HG02759 (cell line): Measurements from ENCODE around the gene FLRT2.

ENCODE experiments used
- ATAC-seq: cut with Tn5 transposase; IDR thresholded peaks from one replicate; pipeline ENCODE4 v1.9.1; 2021; ENCODE audit warnings: mild to moderate bottlenecking, moderate library complexity; ENCODE audit not compliant: unreplicated experiment

Gene FLRT2

DNA sequence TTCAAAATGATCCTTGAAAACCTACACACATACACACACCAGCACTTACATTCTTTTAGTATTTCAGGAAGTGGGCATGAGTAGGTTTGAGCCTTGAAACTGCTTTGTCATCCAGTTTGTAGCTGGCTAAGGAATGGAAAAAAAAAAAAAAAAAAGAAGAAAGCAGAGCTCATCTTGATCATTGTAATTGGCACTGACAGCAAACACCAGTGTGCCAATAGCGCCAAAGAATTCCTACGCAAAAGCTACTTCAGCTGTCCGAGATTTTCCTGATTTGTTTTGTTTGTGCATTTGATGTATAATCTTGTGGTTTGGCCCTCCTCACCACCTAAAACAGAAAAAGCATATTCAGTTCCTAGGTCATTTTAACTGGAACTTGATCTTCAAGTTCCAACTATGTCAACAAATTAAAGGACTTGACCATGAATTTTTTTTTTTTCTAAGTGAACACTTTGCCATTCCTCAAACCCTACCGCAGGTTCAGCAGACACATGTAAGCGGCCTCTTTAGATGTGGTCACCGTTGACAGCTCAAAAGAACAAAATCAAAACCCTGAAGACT lies 57.3 kb downstream of the FLRT2 start:
- ATAC-seq: no peak

GRCh38 chr14:85590784-85591183 lies 60.8 kb downstream of the FLRT2 start:
- ATAC-seq: no peak

DNA sequence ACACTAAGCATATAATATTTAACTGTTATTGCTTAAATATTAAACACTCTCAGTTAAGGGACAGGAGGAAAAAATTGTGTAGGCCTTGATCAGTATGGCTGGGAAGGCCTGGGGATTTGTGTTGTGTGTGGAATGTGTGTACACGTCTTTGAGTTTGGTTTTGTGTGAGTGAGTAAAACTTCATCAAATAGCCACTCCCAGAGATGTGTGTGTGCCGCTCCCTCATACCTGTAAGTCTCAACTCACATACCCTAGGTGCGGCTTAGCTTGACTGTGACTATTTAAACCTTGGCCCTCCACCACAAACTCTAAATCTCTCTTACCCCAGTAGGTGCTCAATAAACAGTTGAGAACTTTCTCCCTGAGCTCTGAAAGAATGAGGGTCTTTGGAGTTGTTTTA lies 64.3 kb downstream of the FLRT2 start:
- ATAC-seq: no peak

DNA sequence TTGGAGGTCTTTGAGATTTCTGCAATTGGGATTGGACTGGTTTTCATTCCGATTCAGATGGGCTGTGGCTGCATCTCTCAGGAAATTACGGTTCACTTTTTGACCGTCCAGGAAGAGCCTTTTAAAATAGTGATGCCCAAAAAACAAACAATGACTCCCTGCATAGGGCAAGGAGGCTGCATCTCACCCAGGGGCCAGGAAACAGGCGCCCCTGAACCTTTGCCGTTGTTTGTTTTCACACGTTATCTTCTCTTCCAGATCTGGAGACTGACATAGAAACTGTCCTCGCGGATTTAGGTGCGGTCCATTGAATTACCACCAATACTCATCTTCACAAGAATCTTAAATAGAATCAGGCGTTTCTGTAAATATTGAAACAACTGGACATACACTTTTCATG lies 66.0 kb downstream of the FLRT2 start:
- no peak for ATAC-seq

DNA sequence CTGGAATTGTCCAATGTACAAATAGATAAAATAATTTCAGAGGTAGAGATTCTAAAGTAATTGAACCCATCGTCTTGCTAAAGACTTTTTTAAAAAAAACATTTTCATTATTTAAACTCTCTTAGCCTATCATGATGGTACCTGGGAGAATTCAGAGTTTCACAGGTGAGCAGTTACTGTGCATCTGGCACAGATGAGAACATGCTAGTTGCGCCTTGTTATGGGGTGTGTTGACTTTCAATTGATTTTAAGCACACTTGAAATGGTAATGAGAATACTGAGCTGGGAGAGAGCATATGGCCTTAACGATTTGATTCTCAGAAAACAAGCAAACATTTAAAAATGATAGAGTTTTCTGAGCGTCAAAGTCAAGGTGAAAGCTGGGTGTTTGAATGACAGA lies 66.6 kb downstream of the FLRT2 start:
- no peak for ATAC-seq

DNA sequence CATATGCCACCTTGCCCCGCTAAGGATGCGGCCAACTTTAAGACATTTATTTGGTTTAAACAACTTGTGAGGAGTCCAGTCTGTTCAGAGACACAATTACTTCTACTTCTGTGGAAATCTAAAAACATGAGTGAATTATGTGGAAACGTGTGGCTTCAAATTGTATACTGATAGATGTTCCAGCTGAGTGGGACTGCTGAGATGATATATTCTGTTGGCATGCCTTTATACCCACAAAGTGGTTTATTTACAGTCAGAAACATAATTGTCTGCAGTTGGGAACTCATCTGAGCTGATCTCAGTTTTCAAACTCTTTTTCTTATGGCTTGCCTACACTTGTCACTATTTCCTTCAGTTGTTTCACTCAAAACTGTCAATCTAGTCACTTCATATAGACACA lies 67.8 kb downstream of the FLRT2 start:
- ATAC-seq: no peak

DNA sequence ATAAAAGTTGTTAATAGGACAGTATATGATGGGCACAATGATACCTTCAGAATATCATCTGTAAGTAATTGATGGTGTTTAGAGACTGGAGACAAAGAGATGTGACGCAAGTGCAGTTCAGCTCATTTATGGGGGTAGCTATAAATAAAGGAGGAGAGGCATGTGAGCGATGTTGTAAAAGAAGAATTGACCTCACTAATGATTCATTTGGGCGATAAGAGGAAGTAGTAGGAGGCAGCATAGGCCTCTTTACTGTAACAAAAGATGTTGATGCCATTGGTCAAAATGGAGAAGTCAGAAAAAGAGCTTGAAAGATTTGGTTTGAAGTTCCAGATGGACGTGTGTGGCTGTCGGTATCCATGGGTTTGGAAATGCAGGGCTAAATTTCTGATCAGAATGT lies 70.0 kb downstream of the FLRT2 start:
- ATAC-seq: no peak

GRCh38 chr14:85601246-85601645 lies 71.3 kb downstream of the FLRT2 start:
- ATAC-seq: no peak

GRCh38 chr14:85601690-85602089 lies 71.7 kb downstream of the FLRT2 start:
- ATAC-seq: no peak

DNA sequence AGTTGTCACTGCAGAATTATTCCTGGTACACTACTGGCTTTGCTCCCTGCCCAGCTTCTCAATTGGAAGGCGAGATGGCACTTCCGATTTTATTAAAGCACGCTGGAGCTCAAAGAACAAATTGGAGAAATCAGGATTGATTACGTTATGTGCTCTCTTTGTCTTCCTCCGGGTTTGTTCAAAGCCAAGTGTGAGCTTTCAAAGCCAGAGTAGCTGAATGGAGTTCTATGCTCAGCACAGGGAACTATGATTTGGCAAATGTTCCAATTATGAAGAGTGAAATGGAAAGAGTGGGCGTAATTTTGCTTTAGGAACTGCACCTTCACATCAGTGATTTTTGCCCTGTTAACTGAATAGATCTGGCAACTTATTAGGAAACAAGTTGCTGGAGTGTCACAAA lies 72.4 kb downstream of the FLRT2 start:
- no peak for ATAC-seq

GRCh38 chr14:85604021-85604420 lies 74.1 kb downstream of the FLRT2 start:
- no peak for ATAC-seq

- no peak for ATAC-seq
Observed at GRCh38 chr14:85604714-85605113, 74.8 kb downstream of the FLRT2 start.

GRCh38 chr14:85607651-85608081 lies 77.7 kb downstream of the FLRT2 start:
- ATAC-seq: no peak

- no peak for ATAC-seq
Observed at GRCh38 chr14:85613496-85613895, 83.6 kb downstream of the FLRT2 start.

GRCh38 chr14:85616386-85616885 lies 86.5 kb downstream of the FLRT2 start:
- no peak for ATAC-seq

GRCh38 chr14:85616886-85617285 lies 86.9 kb downstream of the FLRT2 start:
- ATAC-seq: no peak

DNA sequence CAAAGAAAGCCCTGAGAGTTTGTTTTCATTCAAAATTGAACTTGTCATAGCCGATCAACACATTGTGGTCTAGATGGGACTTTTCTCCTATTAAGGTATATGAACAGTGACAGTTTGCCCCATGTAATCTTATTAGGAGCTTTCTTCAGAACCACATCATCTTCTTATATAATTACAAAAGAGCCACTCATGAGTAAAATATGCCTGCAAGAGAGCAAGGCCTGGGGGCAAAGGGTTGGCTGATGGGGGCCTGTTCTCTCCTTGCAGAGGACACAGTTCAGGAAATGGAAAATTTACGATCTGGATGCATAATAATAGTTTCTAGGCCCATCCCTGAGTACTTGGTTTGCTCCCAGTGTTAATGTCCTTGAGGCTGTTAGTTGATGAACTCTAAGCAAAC lies 87.8 kb downstream of the FLRT2 start:
- no peak for ATAC-seq

DNA sequence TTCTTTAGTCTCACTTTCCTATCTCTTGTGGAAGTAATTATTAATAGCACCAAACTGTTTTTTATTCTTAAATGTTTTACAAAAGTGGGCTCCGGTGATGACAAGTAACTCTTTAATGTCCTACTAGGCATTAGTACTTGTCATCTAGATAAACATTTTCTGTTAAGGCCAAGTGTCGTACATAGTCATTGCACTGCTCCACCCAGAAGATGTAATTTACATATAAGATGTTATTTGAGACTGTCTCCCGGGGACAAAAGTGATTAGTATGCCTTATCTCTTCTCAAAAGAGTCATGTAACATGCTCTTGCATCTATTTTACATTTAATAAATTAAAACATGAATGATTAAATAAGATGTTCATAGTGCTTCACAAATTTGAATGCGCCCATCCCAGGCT lies 88.4 kb downstream of the FLRT2 start:
- ATAC-seq: no peak

- no peak for ATAC-seq
Observed at GRCh38 chr14:85618978-85619377, 89.0 kb downstream of the FLRT2 start.

GRCh38 chr14:85619851-85620250 lies 89.9 kb downstream of the FLRT2 start:
- no peak for ATAC-seq

DNA sequence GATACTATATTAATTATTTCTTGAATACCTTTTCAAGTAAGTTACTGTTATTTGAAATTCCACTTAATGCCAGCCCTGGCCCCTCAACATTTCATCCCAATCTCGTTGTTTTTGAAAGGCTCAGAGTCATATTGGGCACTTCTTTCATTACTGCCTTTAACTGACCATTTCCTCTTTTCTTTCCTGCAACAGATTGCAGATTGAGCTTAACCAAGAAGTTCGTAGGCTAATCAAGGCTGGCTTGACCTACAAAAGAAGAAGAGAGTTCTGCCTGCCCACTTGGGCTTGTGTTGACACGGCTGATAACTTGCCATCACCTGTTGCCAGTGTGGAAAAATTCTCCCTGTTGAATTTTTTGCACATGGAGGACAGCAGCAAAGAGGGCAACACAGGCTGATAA lies 91.0 kb downstream of the FLRT2 start:
- no peak for ATAC-seq

GRCh38 chr14:85622106-85622505 lies 92.2 kb downstream of the FLRT2 start:
- ATAC-seq: no peak

DNA sequence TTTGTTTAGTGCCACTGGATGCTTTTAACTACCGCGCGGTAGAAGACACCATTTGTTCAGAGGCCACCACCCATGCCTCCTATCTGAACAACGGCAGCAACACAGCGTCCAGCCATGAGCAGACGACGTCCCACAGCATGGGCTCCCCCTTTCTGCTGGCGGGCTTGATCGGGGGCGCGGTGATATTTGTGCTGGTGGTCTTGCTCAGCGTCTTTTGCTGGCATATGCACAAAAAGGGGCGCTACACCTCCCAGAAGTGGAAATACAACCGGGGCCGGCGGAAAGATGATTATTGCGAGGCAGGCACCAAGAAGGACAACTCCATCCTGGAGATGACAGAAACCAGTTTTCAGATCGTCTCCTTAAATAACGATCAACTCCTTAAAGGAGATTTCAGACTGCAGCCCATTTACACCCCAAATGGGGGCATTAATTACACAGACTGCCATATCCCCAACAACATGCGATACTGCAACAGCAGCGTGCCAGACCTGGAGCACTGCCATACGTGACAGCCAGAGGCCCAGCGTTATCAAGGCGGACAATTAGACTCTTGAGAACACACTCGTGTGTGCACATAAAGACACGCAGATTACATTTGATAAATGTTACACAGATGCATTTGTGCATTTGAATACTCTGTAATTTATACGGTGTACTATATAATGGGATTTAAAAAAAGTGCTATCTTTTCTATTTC lies 93.2 kb downstream of the FLRT2 start:
- ATAC-seq: no peak
